ENCODE results near the gene KRTAP29-1.
"Not testable (repeated sequence)": the region's sequence is repeated elsewhere in the genome, so short reads cannot be mapped to it uniquely, and the experiment has no call there.

KRTAP29-1 gene, protein sequence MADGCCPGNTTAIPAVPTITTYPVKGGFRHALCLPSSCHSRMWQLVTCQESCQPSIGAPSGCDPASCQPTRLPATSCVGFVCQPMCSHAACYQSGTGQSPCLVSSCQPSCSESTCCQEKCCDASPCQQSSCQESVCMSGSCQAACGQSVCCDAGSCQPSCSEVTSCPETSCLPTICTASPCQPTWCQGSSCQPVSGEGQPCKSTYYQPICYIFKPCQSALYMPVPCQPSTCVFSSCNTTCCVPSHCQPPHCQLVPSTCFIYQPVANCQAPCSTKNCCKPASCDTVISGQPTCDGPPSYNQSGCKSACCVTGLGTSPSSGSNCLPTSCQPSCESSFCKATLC

DNA sequence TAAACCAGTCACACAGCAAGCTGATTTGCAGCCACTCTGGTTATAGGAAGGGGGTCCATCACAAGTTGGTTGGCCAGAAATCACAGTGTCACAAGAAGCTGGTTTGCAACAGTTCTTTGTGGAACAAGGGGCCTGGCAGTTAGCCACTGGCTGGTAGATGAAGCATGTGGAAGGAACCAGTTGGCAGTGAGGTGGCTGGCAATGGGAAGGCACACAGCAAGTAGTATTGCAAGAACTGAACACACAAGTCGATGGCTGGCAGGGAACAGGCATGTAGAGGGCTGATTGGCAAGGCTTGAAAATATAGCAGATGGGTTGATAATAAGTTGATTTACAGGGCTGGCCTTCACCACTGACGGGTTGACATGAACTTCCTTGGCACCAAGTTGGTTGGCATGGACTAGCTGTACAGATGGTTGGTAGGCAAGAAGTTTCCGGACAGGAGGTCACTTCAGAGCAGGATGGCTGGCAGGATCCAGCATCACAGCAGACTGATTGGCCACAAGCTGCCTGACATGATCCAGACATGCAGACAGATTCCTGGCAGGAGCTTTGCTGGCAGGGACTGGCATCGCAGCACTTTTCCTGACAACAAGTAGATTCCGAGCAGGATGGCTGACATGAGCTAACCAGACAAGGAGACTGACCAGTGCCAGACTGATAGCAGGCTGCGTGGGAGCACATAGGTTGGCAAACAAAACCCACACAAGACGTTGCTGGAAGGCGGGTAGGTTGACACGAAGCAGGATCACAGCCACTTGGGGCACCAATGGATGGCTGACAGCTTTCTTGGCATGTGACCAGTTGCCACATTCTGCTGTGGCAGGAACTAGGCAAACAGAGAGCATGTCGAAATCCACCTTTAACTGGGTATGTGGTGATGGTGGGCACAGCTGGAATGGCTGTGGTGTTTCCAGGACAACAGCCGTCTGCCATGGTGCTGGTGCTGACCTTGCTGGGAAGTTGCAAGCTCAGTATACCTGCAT lies at the start of gene KRTAP29-1:
Gene KRTAP29-1 (minus strand): TSS at position 936 of the 986 bp plus-strand sequence. CDS start 0 bp downstream, at position 936.
- ATAC-seq, result no peak; the same call in 2 of the 3 replicates
- TF ChIP-seq TCF4 (CRISPR knock-in tag; IDR thresholded peaks at IDR 0.05; ENCODE audit: borderline replicate concordance), result no peak
- TF ChIP-seq ISL1 (CRISPR knock-in tag; IDR thresholded peaks at IDR 0.05), result no peak

DNA sequence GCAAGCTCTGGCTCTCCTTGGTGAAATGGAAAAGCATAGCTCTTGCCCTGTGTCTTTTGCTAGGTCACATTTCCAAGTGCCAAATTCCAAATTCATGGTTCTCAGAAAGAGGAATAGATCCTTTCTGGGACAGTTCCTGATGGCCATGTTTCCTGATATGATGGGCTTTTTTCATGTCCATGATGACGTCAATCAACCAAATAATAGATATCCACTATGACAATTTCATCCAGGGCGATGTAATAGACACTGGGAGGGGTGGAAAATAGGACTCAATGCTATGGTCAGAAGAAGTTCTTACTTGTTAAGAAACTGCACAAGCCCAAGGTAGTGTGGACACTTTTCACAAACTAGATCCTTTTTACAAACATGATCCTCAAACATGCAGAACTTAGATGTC lies 48.5 kb upstream of the KRTAP29-1 start:
- no peak for ATAC-seq
- TF ChIP-seq ESRRG (CRISPR knock-in tag; IDR thresholded peaks at IDR 0.05) (no peak), GLIS3 (CRISPR knock-in tag; IDR thresholded peaks at IDR 0.05) (no peak), SNAI2 (CRISPR knock-in tag; IDR thresholded peaks at IDR 0.05) (no peak), ARNTL (CRISPR knock-in tag; IDR thresholded peaks at IDR 0.05; ENCODE audit: borderline replicate concordance, low read depth) (no peak), ZNF70 (CRISPR knock-in tag; IDR thresholded peaks at IDR 0.05) (no peak), ZNF565 (CRISPR knock-in tag; conservative IDR thresholded peaks at IDR 0.05; ENCODE audit: low read depth) (no peak), ZFP3 (CRISPR knock-in tag; IDR thresholded peaks at IDR 0.05) (no peak), RARB (CRISPR knock-in tag; IDR thresholded peaks at IDR 0.05) (no peak), ZC3H10 (CRISPR knock-in tag; IDR thresholded peaks at IDR 0.05) (no peak), TOX (CRISPR knock-in tag; IDR thresholded peaks at IDR 0.05; ENCODE audit: borderline replicate concordance) (no peak), BACH2 (CRISPR knock-in tag; IDR thresholded peaks at IDR 0.05; ENCODE audit: borderline replicate concordance) (no peak), PPARA (CRISPR knock-in tag; IDR thresholded peaks at IDR 0.05; ENCODE audit: borderline replicate concordance) (no peak), ISL1 (CRISPR knock-in tag; IDR thresholded peaks at IDR 0.05) (no peak), CSDC2 (CRISPR knock-in tag; IDR thresholded peaks at IDR 0.05) (no peak), OSR1 (CRISPR knock-in tag; IDR thresholded peaks at IDR 0.05) (no peak)
- TF ChIP-seq, protein P1, sequence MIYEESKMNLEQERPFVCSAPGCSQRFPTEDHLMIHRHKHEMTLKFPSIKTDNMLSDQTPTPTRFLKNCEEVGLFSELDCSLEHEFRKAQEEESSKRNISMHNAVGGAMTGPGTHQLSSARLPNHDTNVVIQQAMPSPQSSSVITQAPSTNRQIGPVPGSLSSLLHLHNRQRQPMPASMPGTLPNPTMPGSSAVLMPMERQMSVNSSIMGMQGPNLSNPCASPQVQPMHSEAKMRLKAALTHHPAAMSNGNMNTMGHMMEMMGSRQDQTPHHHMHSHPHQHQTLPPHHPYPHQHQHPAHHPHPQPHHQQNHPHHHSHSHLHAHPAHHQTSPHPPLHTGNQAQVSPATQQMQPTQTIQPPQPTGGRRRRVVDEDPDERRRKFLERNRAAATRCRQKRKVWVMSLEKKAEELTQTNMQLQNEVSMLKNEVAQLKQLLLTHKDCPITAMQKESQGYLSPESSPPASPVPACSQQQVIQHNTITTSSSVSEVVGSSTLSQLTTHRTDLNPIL (CRISPR knock-in tag; IDR thresholded peaks at IDR 0.05; ENCODE audit: low read depth), result no peak
- TF ChIP-seq, protein P2, sequence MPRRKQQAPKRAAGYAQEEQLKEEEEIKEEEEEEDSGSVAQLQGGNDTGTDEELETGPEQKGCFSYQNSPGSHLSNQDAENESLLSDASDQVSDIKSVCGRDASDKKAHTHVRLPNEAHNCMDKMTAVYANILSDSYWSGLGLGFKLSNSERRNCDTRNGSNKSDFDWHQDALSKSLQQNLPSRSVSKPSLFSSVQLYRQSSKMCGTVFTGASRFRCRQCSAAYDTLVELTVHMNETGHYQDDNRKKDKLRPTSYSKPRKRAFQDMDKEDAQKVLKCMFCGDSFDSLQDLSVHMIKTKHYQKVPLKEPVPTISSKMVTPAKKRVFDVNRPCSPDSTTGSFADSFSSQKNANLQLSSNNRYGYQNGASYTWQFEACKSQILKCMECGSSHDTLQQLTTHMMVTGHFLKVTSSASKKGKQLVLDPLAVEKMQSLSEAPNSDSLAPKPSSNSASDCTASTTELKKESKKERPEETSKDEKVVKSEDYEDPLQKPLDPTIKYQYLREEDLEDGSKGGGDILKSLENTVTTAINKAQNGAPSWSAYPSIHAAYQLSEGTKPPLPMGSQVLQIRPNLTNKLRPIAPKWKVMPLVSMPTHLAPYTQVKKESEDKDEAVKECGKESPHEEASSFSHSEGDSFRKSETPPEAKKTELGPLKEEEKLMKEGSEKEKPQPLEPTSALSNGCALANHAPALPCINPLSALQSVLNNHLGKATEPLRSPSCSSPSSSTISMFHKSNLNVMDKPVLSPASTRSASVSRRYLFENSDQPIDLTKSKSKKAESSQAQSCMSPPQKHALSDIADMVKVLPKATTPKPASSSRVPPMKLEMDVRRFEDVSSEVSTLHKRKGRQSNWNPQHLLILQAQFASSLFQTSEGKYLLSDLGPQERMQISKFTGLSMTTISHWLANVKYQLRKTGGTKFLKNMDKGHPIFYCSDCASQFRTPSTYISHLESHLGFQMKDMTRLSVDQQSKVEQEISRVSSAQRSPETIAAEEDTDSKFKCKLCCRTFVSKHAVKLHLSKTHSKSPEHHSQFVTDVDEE (CRISPR knock-in tag; IDR thresholded peaks at IDR 0.05), result no peak
- TF ChIP-seq, protein P3, sequence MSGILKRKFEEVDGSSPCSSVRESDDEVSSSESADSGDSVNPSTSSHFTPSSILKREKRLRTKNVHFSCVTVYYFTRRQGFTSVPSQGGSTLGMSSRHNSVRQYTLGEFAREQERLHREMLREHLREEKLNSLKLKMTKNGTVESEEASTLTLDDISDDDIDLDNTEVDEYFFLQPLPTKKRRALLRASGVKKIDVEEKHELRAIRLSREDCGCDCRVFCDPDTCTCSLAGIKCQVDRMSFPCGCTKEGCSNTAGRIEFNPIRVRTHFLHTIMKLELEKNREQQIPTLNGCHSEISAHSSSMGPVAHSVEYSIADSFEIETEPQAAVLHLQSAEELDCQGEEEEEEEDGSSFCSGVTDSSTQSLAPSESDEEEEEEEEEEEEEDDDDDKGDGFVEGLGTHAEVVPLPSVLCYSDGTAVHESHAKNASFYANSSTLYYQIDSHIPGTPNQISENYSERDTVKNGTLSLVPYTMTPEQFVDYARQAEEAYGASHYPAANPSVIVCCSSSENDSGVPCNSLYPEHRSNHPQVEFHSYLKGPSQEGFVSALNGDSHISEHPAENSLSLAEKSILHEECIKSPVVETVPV (CRISPR knock-in tag; IDR thresholded peaks at IDR 0.05), result no peak

DNA sequence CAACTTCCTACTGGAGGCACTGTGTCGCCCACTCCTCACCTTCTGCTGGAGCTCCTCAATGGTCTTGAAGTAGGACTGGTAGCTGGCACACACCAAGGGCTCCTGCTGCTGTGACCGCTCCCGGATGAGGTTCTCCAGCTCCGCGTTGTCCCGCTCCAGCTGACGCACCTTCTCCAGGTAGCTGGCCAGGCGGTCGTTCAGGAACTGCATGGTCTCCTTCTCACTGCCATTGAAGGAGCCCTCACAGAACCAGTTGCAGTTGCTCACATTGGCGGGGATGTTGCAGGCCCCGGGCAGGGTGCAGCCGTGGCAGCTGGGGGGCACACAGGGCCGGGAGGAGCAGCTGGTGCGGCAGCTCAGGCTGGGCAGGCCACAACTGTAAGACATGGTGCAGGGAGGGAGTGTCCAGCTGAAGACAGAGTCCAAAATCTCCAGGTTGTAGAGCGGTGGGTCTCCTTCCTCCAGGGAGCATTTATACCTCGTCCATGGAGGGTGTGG lies 47.8 kb upstream of the KRTAP29-1 start, which contains the start of gene KRT33A:
Gene KRT33A (minus strand): TSS at position 448 of the 498 bp plus-strand sequence. CDS start 61 bp downstream, at position 387.
- ATAC-seq, result not testable (repeated sequence)

DNA sequence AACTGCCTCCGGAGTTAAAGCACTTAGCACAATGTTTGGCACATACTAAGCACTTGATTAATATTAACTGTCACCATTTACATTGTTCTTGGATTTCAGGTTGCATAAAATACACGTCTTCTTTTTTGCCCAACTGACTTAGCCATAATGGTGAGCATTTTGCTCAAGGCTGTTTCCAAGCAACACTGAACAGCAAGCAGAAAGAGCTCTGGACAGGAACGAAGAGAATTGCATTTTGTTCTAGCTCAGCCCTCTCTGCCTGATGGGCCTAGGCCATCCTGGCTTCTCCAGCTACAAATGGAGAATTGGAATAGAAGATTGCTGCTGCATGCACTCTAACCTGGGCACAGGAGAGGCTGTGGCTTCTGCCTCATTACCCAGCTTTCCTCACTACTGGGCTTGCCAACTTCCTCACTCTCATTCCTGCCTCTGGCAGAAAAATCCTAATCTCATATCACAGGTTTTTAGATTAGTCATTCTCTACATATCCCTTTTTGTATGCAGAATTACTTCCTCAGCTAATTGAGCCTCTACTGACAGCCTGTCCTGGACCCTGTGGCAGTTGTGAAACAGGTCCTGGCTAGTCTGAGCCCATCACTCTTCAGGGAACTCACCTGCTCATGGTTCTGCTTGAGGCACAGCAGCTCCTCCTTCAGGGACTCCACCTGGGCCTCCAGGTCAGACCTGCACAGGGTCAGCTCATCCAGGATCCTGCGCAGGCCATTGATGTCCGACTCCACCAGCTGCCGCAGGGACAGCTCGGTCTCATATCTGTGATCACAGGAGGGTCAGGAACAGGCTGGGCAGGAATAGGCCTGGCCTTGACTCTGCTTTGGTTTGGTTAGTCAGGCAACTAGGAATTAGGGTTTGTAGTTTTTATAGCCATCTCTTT lies 45.5 kb upstream of the KRTAP29-1 start:
- ATAC-seq, result no peak
- no peak for TF ChIP-seq ARNTL (CRISPR knock-in tag; IDR thresholded peaks at IDR 0.05; ENCODE audit: borderline replicate concordance, low read depth)

DNA sequence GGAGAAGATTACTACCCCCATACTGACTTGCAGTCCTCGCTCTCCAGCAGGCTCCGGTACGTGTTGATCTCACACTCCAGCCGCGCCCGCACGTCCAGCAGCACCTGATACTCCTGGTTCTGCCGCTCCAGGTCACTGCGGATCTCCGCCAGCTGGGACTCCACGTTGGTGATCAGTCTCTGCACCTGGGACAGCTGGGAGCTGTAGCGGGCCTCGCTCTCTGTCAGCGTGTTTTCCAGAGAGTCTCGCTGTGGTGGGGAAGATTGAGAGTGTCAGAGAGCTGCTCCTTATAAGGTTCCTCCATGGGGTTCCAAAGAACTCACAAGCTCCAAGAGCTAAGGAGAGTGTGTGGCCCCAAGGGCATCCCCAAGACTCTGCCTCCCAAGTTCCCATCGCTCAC lies 43.8 kb upstream of the KRTAP29-1 start:
- ATAC-seq, result not testable (repeated sequence)
